Brain microvascular endothelial cell (primary cell): ENCODE data around the gene BEST4.
A peak's percentile ranks its signal among the peaks of the same experiment; 100 is the strongest.

Source experiments
- DNase-seq: peaks from one replicate; pipeline ENCODE4 v3.0.0-alpha.2; 2020
- H3K27ac ChIP-seq: fragments of 250-450 bp; sonication (Bioruptor Pico); 2 replicates; pipeline ENCODE4 v1.5.1; 2020; ENCODE audit warnings: mild to moderate bottlenecking, moderate library complexity
- H3K27me3 ChIP-seq: fragments of 250-450 bp; sonication (Bioruptor Pico); replicated peaks from 2 replicates; pipeline ENCODE4 v1.5.1; 2020; ENCODE audit warnings: mild to moderate bottlenecking
- H3K36me3 ChIP-seq: fragments of 250-450 bp; sonication (Bioruptor Pico); replicated peaks from 2 replicates; pipeline ENCODE4 v1.5.1; 2020; ENCODE audit warnings: mild to moderate bottlenecking
- H3K4me3 ChIP-seq: 2 replicates; pipeline ENCODE4 v1.5.1; 2011; ENCODE audit warnings: low read depth, mild to moderate bottlenecking, control low read depth, low read length, moderate library complexity
- in situ Hi-C: cut with HindIII; loops from 2 replicates; pipeline ENCODE4 v1.10.0; 2017; ENCODE audit warnings: low sequenced_read_pairs, low pct_ligation_motif_present
- TF ChIP-seq, protein P1 (sequence below): IDR thresholded peaks from 2 replicates; pipeline ENCODE4 v1.5.1; 2011; ENCODE audit warnings: low read depth, mild to moderate bottlenecking, moderate library complexity, low read length, control low read depth, inconsistent platforms; ENCODE audit errors: missing control alignments

Gene BEST4

DNA sequence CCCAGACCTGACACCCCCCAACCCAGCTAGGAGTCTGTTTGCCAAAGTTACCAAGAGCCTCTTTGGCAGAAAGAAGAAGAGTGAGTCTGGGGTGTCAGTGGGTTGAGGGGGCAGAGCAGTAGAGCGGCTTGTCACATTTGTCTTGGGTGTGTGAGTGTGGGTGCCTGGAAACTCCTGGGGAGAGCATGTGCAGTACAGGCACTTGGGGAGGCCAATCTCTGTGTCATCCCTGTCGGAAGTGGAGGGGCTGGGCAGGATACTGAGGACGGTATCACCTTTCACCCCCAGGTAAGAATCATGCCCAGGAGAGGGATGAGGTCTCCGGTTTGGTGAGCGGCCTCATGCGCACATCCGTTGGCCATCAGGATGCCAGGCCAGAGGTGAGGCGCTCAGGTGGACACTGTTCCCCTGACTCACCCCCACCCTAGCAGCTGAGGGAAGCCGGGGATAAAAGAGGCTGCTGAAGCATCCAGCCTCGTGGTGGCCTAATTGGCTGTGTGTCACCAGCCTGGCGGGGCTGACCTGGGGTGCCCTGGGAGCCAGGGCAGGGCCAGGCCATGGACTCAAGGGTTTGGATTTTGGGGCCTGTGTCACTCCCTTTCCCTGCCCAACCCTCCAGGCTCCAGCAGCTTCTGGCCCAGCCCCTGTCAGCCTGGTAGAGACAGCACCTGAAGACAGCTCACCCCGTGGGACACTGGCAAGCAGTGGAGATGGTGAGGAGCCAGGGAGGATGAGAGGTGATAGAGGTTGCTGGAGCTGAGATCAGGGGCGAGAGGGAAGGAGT lies 15.5 kb upstream of the BEST4 start:
- H3K27me3 ChIP-seq: no peaks in the 10 kb centered on the region
- TF ChIP-seq, protein P1, sequence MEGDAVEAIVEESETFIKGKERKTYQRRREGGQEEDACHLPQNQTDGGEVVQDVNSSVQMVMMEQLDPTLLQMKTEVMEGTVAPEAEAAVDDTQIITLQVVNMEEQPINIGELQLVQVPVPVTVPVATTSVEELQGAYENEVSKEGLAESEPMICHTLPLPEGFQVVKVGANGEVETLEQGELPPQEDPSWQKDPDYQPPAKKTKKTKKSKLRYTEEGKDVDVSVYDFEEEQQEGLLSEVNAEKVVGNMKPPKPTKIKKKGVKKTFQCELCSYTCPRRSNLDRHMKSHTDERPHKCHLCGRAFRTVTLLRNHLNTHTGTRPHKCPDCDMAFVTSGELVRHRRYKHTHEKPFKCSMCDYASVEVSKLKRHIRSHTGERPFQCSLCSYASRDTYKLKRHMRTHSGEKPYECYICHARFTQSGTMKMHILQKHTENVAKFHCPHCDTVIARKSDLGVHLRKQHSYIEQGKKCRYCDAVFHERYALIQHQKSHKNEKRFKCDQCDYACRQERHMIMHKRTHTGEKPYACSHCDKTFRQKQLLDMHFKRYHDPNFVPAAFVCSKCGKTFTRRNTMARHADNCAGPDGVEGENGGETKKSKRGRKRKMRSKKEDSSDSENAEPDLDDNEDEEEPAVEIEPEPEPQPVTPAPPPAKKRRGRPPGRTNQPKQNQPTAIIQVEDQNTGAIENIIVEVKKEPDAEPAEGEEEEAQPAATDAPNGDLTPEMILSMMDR: no peak
- no peak for DNase-seq
- peak overlapping the region; percentile 88 for H3K4me3 ChIP-seq
- H3K36me3 ChIP-seq: peaks cover 56% of the 10 kb centered on the region
- H3K27ac ChIP-seq: no peak overlapping the region
- in situ Hi-C loops: no loop called here

DNA sequence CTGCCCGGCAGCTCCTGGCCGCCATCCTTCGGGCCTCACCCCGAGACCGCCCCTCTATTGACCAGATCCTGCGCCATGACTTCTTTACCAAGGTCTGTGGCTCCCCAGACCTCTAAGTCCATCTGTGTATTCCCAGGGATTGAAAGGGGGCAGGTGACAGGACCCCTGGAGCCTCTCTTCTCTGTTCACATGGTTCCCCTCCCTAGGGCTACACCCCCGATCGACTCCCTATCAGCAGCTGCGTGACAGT lies 15.0 kb upstream of the BEST4 start:
- DNase-seq: no peak
- in situ Hi-C loops: no loop called here
- peak overlapping the region; percentile 88 for H3K4me3 ChIP-seq
- H3K27me3 ChIP-seq: no peaks in the 10 kb centered on the region
- peaks cover 56% of the 10 kb centered on the region for H3K36me3 ChIP-seq
- H3K27ac ChIP-seq: no peak overlapping the region
- TF ChIP-seq, protein P1: no peak

DNA sequence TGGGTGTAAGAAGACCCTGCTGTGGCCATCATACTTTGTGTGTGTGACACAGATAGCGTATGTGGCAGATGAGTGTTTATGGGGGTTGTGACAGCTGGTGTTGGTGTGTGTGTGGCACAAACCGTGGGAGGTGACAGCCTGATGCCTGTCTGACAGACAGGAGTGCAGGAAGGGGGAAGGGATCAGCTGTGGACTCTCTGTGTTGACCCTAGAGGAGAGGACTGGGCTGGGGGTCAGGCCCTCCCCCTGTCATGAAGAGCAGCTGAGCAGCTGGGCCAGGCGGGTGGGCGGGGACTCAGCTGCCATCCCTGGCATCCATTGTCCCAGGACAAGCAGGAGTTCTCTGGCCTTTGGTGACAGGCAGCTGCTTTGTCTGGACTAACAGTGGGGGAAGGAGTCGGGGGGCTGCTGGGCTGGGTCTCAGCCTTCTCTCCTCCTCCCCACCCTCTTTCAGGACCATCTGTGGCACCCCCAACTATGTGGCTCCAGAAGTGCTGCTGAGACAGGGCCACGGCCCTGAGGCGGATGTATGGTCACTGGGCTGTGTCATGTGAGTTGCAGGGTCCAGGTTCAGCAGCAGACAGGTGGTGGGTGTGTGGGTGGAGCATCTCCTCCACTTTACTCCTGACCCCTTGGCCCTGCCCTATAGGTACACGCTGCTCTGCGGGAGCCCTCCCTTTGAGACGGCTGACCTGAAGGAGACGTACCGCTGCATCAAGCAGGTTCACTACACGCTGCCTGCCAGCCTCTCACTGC lies 14.5 kb upstream of the BEST4 start:
- in situ Hi-C loops: no loop called here
- no peak for DNase-seq
- Histone ChIP-seq H3K27ac (no peak overlapping the region), H3K36me3 (peaks cover 56% of the 10 kb centered on the region), H3K27me3 (no peaks in the 10 kb centered on the region), H3K4me3 (peak overlapping the region; percentile 88)
- TF ChIP-seq, protein P1: no peak

DNA sequence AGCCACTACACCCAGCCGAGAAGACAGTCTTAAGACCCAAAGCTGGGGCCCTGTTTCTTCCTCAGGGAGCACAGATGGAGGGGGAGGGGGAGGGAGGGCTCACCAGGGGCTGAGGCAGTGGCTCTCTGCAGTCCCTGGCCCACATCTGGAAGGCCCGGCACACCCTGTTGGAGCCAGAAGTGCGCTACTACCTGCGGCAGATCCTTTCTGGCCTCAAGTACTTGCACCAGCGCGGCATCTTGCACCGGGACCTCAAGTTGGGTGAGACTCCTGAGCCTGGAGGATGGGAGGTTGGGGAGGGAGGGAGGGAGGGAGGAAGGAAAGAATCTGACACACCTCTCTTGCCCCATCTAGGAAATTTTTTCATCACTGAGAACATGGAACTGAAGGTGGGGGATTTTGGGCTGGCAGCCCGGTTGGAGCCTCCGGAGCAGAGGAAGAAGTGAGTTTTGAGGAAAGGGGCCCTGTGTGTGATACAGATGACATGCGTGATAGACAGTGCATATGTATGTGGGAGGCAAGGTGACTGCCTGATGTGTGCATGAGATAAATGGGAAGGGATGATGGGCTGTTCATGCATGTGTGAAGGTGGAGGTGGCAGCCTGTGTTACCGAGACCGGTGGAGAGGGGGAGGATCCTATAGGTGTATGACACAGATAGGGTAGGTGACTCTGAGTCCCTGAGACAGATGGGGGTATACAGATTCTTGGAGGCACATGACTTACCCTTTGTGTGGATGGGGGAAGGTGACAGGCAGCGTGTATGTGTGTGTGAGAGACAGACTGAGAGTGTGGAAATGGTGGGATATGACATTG lies 13.7 kb upstream of the BEST4 start:
- no peak overlapping the region for H3K27ac ChIP-seq
- no peak for DNase-seq
- no peaks in the 10 kb centered on the region for H3K27me3 ChIP-seq
- H3K4me3 ChIP-seq: peak overlapping the region; percentile 88
- in situ Hi-C loops: no loop called here
- H3K36me3 ChIP-seq: peaks cover 51% of the 10 kb centered on the region
- TF ChIP-seq, protein P1: no peak

DNA sequence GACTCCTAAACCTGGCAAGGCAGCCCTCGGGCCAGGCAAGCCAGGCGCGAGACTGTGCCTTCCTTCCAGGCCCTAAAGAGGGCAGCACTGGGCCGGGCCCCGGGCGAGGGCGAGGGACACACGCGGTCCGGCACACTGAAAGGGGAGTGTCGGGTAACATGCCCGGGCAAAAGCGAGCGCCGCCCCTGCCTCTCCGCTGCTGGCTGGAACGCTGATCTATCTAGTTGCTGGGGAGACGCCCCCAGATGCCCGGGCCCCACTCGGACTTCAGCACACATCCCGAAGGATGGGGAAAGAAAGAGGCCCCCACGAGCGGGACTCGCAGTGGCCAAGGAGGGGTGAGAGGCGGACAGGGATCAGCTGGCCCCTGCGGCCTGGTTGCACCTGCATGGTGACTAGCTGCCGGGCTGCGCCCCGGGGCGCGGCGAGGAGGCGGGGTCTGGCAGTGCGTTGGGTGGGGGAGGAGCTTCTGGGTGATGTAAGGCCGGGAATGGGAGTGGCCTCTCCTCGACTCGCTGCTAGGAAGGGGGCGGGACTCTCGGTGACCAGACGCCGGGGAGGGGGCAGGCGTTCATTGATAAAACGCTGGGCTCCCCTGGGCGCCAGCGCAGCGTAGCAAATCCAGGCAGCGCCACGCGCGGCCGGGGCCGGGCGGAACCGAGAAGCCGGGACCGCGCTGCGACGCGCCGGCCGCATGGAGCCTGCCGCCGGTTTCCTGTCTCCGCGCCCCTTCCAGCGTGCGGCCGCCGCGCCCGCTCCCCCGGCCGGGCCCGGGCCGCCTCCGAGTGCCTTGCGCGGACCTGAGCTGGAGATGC lies 12.0 kb upstream of the BEST4 start, which contains the start of gene PLK3:
TSS of gene PLK3 (plus strand) at position 608 of the 815 bp plus-strand sequence. CDS start at position 695, 87 bp downstream.
- Histone ChIP-seq H3K27me3 (no peaks in the 10 kb centered on the region), H3K36me3 (peaks cover 34% of the 10 kb centered on the region), H3K27ac (peak within 1 kb of the TSS; percentile 83), H3K4me3 (peak within 1 kb of the TSS; percentile 88)
- TF ChIP-seq, protein P1: peak; percentile 94
- in situ Hi-C loops: no loop called here
- DNase-seq: peak; percentile 96
